H7 (cell line): ENCODE measurements around the gene PCSK5. TPM values are rescaled to one million over a fixed set of nuclear protein-coding genes. Genes with fewer than 3 reads are reported as not detected.
A peak's percentile ranks its signal among the peaks of the same experiment; 100 is the strongest.
"Not testable (repeated sequence)": the region's sequence is repeated elsewhere in the genome, so short reads cannot be mapped to it uniquely, and the experiment has no call there.

Experiments used
- DNase-seq: peaks from one replicate; pipeline ENCODE4 v3.0.0; 2012
- H3K27me3 ChIP-seq: 2 replicates; pipeline ENCODE4 v1.6.0; 2011; ENCODE audit warnings: mild to moderate bottlenecking, low read length; ENCODE audit not compliant: control insufficient read depth, insufficient read depth
- H3K36me3 ChIP-seq: replicated peaks from 2 replicates; pipeline ENCODE4 v1.5.1; 2011; ENCODE audit warnings: low read length; ENCODE audit not compliant: control insufficient read depth, insufficient read depth
- H3K4me3 ChIP-seq: 2 replicates; pipeline ENCODE4 v1.5.1; 2011; ENCODE audit warnings: low read depth, mild to moderate bottlenecking, control low read depth, low read length, moderate library complexity; ENCODE audit not compliant: insufficient read depth
- total RNA-seq: library from RNA; depleted of rRNA; stranded (reverse); fragments of >200 nt; shearing (Covaris generic); gene quantifications from 2 replicates; pipeline ENCODE4 v1.2.3, GENCODE V29; 2014

Gene PCSK5
- total RNA-seq, 1 experiment from 2014 or later = 10.1 TPM

GRCh38 chr9:76294301-76294700, 403.8 kb downstream of the PCSK5 start:
- Histone ChIP-seq H3K4me3 (no peak overlapping the region), H3K27me3 (no peaks in the 10 kb centered on the region), H3K36me3 (no peaks in the 10 kb centered on the region)
- no peak for DNase-seq

GRCh38 chr9:76296561-76297310, 406.3 kb downstream of the PCSK5 start:
- no peak overlapping the region for H3K4me3 ChIP-seq
- H3K27me3 ChIP-seq = no peaks in the 10 kb centered on the region
- DNase-seq = no peak
- no peaks in the 10 kb centered on the region for H3K36me3 ChIP-seq

DNA sequence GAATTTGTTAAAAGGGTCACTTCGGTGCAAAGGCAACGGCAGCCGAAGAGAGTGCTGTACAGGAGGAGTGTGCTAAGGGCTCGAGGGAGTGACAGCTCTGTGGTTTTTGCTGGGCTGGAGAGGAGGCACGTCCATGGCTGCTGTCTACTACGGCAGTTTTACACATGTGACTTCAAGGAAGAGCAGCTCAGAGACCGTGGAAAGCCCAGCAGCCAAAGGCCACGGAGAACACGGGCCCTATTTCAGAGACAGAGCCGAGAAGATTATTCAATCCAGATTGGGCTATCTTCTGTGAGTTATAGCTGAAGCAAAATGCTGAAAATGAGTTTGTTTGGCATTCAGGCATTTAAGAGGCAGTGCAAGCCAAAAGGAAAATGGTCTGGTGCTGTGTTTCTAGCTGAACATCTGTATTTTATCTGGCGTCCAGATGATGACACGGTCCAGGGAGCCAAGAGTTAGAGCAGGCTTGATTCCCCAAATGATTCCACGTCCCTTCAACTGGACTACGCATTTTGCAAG, 407.3 kb downstream of the PCSK5 start:
- Histone ChIP-seq H3K36me3 (no peaks in the 10 kb centered on the region), H3K27me3 (no peaks in the 10 kb centered on the region), H3K4me3 (no peak overlapping the region)
- no peak for DNase-seq

DNA sequence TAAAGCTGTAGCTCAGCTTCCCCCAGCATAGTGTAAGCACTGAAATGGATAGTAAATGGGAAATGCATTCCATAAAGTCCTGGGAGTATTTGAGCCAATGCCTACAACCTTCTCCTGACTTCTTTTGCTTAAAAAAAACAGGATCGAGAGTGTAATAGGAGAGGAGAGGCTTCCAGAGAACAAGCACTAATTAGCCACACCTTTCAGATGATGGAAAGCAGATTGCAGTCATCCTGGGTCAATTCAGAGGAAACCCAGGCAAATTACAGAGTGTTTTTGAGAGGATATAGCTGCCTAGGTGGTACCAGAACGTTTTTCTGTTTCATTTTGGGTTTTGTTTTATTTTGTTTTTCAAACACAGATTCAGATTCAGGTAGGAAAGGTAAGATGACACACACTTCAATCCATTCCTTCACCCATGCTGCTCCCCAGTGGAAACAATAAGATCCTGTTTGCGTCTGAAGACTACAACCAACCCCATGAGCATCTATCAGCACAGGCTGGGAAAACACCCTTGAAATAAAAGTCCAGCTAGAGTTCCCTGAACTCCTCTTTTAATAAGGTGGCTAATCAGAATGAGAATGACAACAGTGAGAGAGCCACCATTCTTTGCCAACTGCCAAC, 408.2 kb downstream of the PCSK5 start:
- no peaks in the 10 kb centered on the region for H3K27me3 ChIP-seq
- DNase-seq = no peak
- H3K36me3 ChIP-seq = no peaks in the 10 kb centered on the region
- H3K4me3 ChIP-seq = no peak overlapping the region

DNA sequence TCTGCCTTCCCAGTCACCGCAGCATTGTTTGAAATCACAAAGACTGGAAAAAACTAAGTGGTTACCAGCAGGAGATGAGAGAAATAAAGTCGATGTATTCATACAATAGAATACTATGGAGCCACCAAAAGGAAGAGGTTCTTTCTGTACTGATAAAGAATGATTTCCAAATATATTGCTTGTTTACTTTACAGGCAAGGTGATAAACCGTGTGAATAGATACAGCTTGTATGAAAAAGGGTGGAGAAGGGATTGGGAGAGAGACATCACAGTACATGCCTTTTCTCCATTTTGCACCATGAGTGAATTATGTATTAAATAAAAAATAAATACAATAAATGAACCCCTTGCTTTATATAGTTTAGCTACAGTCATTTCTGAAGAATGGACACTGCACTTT, 412.1 kb downstream of the PCSK5 start:
- no peak for DNase-seq

DNA sequence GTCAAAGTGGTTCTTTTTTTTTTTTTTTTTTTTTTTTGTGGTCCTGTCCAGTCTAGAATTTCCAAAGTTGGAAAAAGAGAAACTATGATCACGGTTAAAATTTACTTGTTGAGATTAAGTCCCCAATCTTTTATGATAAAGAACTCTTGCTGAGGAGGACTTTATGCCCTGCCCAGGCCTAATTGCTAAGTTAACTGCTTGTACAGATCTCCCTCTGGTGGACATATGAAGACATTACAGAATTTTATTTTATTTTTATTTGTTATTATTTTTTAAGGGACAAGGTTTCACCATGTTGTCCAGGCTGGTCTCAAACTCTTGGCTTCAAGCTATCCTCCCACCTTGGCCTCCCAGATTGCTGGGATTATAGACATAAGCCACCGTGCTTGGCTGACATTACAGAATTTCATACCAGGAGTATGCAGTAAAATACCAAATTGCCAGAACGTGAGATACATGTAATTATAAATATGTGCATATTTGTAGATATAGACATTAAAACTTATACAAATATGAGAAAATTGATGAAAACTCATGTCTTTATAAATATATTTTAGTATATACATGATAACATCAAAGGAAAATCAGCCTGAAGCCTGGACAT, 412.6 kb downstream of the PCSK5 start:
- Histone ChIP-seq H3K4me3 (no peak overlapping the region), H3K27me3 (no peaks in the 10 kb centered on the region), H3K36me3 (no peaks in the 10 kb centered on the region)
- DNase-seq = peak; percentile 19

More for the DNA sequence above, 412.1 kb downstream of the PCSK5 start:
- no peaks in the 10 kb centered on the region for H3K36me3 ChIP-seq
- no peak overlapping the region for H3K4me3 ChIP-seq
- no peaks in the 10 kb centered on the region for H3K27me3 ChIP-seq

GRCh38 chr9:76307047-76307446, 416.6 kb downstream of the PCSK5 start:
- H3K4me3 ChIP-seq, H3K36me3 ChIP-seq, H3K27me3 ChIP-seq: not testable (repeated sequence)
- DNase-seq = peak; percentile 49

DNA sequence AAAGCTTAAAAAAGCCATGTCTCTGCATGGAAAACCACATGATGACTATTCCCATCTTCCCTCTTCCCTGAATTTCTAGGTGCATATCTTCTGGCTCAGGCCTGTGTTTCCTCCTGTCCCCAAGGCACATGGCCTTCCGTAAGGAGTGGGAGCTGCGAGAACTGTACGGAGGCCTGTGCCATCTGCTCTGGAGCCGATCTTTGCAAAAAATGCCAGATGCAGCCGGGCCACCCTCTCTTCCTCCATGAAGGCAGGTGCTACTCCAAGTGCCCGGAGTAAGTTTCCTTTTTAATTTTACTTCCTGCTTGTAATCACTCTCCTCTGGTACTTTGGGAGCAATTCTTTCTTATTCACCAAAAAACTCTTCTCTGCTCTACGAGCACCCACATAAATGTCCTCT, 420.1 kb downstream of the PCSK5 start:
- Histone ChIP-seq H3K27me3 (no peaks in the 10 kb centered on the region), H3K4me3 (no peak overlapping the region)
- DNase-seq = no peak

GRCh38 chr9:76310991-76311390, 420.5 kb downstream of the PCSK5 start:
- no peaks in the 10 kb centered on the region for H3K27me3 ChIP-seq
- H3K4me3 ChIP-seq = no peak overlapping the region
- H3K36me3 ChIP-seq = no peaks in the 10 kb centered on the region
- DNase-seq = no peak

More for the DNA sequence above, 420.1 kb downstream of the PCSK5 start:
- no peaks in the 10 kb centered on the region for H3K36me3 ChIP-seq

DNA sequence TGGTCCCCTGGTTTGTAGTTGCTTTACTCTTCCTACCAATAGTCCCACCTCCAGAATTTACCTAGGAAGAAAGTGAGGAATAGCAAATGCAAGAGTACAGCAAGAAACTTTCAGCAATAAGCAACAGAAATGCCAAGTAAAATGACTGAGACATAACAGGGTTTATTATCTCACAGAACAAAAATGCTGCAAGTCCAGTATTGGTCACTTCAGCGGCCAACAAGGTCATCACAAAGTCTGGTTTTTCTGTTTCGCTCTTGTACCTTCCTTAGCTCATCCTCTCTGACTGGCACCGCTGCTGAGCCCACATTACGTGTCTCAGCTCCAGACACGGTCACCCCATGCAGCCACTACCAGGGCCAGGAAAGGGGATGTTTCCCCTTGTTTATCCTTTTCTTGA, 421.1 kb downstream of the PCSK5 start:
- no peak for DNase-seq
- no peak overlapping the region for H3K4me3 ChIP-seq
- no peaks in the 10 kb centered on the region for H3K36me3 ChIP-seq
- no peaks in the 10 kb centered on the region for H3K27me3 ChIP-seq

- DNase-seq = no peak
- Histone ChIP-seq H3K27me3 (no peaks in the 10 kb centered on the region), H3K36me3 (no peaks in the 10 kb centered on the region), H3K4me3 (no peak overlapping the region)
Observed at GRCh38 chr9:76313771-76314170, 423.3 kb downstream of the PCSK5 start.

DNA sequence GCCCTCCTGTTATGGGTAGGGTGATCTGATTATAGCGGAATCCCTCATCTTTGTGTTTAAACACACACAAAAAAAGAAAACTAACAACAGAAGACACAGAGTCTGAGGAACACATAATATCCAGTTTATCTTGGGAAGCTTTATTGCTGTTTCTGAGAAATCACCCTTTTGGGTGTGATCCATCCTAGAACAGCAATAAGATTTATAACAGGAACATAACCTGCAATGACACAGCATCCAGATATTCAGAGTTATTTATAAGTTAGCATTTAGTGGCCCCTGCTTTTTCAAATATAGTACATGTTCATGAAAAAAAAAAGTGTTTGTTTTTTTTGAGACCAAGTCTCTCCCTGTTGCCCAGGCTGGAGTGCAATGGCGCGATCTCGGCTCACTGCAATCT, 423.8 kb downstream of the PCSK5 start:
- Histone ChIP-seq H3K27me3 (no peaks in the 10 kb centered on the region), H3K4me3 (no peak overlapping the region), H3K36me3 (no peaks in the 10 kb centered on the region)
- DNase-seq = no peak

- no peaks in the 10 kb centered on the region for H3K36me3 ChIP-seq
- DNase-seq = no peak
- no peaks in the 10 kb centered on the region for H3K27me3 ChIP-seq
- H3K4me3 ChIP-seq = no peak overlapping the region
Observed at GRCh38 chr9:76316069-76316468, 425.6 kb downstream of the PCSK5 start.

GRCh38 chr9:76319466-76319865, 429.0 kb downstream of the PCSK5 start:
- H3K27me3 ChIP-seq, H3K4me3 ChIP-seq: not testable (repeated sequence)

More at GRCh38 chr9:76319466-76319865, 429.0 kb downstream of the PCSK5 start:
- not testable (repeated sequence) for H3K36me3 ChIP-seq, DNase-seq
